Rectal smooth muscle tissue (tissue), 1 donor: ENCODE measurements around the gene MCTP1.

Experiments used
- H3K27ac ChIP-seq: one replicate; pipeline ENCODE4 v1.7.0; 2013; ENCODE audit warnings: low read depth, low read length, inconsistent platforms
- H3K27me3 ChIP-seq: one replicate; pipeline ENCODE4 v1.7.0; 2013; ENCODE audit warnings: low read length; ENCODE audit not compliant: control insufficient read depth, insufficient read depth
- H3K36me3 ChIP-seq: one replicate; pipeline ENCODE4 v1.7.0; 2013; ENCODE audit warnings: low read length; ENCODE audit not compliant: control insufficient read depth, insufficient read depth
- H3K4me1 ChIP-seq: one replicate; pipeline ENCODE4 v1.7.0; 2013; ENCODE audit warnings: low read length; ENCODE audit not compliant: control insufficient read depth, insufficient read depth
- H3K4me3 ChIP-seq: one replicate; pipeline ENCODE4 v1.7.0; 2013; ENCODE audit warnings: low read length
- H3K9ac ChIP-seq: one replicate; pipeline ENCODE4 v1.7.0; 2013; ENCODE audit warnings: low read length

Gene MCTP1

DNA sequence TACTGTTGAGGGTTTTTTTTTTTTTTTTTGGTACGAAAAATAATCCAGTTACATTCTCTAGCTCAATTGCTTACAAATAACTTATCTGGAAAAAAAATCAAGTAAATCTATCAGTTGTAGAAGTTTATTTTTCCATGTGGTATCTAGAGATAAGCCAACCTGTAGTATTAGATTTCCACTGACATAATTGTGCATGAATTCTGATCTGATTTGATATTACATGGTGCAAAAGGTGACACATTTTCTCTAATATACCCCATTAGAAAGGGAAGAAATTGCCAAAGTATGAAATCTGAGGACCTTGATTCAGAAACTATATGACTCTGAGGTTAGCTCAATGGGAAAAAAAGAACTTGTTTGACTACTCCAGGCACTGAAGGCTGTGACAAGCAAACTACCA, 524.9 kb downstream of the MCTP1 start:
- Histone ChIP-seq H3K27ac (no peak overlapping the region), H3K27me3 (no peaks in the 10 kb centered on the region), H3K9ac (no peak overlapping the region), H3K4me1 (no peaks in the 10 kb centered on the region), H3K4me3 (no peak overlapping the region), H3K36me3 (no peaks in the 10 kb centered on the region)

GRCh38 chr5:94759022-94759421, 525.9 kb downstream of the MCTP1 start:
- Histone ChIP-seq H3K4me3 (no peak overlapping the region), H3K27me3 (no peaks in the 10 kb centered on the region), H3K4me1 (no peaks in the 10 kb centered on the region), H3K36me3 (no peaks in the 10 kb centered on the region), H3K9ac (no peak overlapping the region), H3K27ac (no peak overlapping the region)

GRCh38 chr5:94754824-94755223, 530.1 kb downstream of the MCTP1 start:
- no peak overlapping the region for H3K4me3 ChIP-seq
- no peak overlapping the region for H3K27ac ChIP-seq
- H3K4me1 ChIP-seq = no peaks in the 10 kb centered on the region
- no peaks in the 10 kb centered on the region for H3K27me3 ChIP-seq
- H3K36me3 ChIP-seq = no peaks in the 10 kb centered on the region
- H3K9ac ChIP-seq = no peak overlapping the region

DNA sequence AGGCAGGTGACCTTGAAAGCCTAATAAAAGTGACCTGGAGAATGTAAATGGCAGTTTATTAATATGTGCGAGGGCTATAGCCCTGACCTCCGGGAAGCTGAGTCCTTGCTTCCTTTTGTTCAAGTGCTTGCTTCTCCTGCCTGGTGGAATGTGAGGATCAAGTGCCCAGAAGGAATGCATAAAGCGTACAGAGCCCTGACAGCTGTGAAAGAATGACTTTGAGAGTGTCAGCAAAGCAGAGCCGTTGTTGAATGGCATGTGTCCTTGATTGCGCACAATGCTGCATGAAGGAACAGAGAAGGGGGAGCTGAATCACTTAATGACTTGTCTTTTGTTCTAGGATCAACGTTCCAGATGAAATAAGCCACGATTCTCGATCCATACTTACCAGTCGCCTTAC, 533.4 kb downstream of the MCTP1 start:
- H3K4me1 ChIP-seq = no peaks in the 10 kb centered on the region
- H3K27me3 ChIP-seq = no peaks in the 10 kb centered on the region
- H3K9ac ChIP-seq = no peak overlapping the region
- H3K4me3 ChIP-seq = no peak overlapping the region
- no peak overlapping the region for H3K27ac ChIP-seq
- no peaks in the 10 kb centered on the region for H3K36me3 ChIP-seq

DNA sequence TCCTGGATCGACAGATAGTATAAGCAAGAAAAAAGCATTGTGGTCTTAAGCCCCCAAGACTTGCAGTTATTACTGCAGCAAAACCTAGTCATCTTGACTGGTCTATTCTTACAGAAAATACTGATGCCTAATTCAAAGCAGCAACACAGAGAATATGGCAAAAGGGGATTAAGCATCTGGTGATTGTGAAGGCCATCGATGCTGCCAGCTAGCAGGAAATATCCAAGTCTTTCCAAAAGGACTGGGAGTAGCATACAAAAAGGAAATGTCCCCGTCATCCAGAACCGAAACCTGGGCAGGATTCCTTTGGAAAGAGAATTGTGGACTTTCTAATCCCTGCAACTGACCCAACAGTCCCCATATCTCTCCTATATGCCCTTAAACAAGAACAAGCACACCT, 534.2 kb downstream of the MCTP1 start:
- Histone ChIP-seq H3K27ac (no peak overlapping the region), H3K36me3 (no peaks in the 10 kb centered on the region), H3K4me1 (no peaks in the 10 kb centered on the region), H3K27me3 (no peaks in the 10 kb centered on the region), H3K4me3 (no peak overlapping the region), H3K9ac (no peak overlapping the region)

DNA sequence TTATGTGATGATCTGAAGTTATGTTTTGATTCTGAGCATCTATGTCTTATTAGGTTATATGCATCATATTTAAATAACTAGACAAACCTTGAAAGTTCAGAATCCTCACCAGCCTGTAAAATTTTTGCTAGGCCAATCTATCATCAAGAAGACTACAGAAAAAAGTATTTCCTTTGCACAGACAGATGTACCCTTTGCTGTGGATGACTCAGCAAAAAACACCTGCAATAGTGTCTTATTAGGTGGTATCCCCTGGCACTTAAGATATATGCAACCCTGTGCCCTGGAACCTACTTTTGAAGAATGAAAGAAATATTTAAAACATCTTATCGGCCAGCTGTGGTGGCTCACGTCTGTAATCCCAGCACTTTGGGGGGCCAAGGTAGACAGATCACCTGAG, 535.9 kb downstream of the MCTP1 start:
- Histone ChIP-seq H3K36me3 (no peaks in the 10 kb centered on the region), H3K27me3 (no peaks in the 10 kb centered on the region), H3K4me3 (no peak overlapping the region), H3K4me1 (no peaks in the 10 kb centered on the region), H3K27ac (no peak overlapping the region), H3K9ac (no peak overlapping the region)

DNA sequence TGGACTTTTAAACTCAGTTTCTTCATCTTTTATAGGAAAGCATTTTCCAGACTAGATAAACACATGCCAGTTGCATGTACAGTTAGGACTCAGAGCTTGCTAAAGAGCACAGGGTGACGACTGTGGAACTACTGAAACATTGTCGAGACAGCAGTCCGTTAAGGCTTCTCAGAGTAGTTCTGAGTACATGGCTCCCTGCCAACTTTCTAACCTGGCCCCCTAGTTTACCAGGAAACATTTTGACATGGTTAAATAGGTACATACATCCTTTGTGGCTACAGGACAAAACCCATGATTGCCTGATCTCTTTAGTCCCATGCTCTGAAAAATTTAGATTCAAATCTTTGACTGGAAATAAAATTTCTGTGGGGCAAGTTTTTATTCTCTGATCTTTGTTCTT, 536.7 kb downstream of the MCTP1 start:
- no peaks in the 10 kb centered on the region for H3K4me1 ChIP-seq
- no peaks in the 10 kb centered on the region for H3K27me3 ChIP-seq
- no peak overlapping the region for H3K9ac ChIP-seq
- no peak overlapping the region for H3K4me3 ChIP-seq
- no peaks in the 10 kb centered on the region for H3K36me3 ChIP-seq
- no peak overlapping the region for H3K27ac ChIP-seq

DNA sequence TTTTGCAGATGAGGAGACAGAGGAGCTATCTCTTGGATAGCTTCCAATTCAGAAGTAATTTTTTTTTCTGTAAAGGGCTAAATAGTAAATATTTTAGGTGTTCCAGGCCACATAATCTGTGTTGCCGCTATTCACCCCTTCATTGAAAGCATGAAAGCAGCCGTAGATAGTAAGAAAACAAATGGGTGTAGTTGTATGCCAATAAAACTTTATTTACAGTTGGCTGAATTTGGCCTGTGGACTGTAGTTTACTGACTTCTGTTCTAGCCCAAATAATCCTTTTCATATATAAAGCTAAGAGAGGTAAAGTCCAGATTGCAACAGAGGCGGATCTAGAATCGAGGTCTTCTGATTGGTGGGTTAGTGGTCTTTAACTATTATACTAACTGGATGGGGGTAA, 537.5 kb downstream of the MCTP1 start:
- Histone ChIP-seq H3K27me3 (no peaks in the 10 kb centered on the region), H3K4me1 (no peaks in the 10 kb centered on the region), H3K27ac (no peak overlapping the region), H3K36me3 (no peaks in the 10 kb centered on the region), H3K4me3 (no peak overlapping the region), H3K9ac (no peak overlapping the region)

DNA sequence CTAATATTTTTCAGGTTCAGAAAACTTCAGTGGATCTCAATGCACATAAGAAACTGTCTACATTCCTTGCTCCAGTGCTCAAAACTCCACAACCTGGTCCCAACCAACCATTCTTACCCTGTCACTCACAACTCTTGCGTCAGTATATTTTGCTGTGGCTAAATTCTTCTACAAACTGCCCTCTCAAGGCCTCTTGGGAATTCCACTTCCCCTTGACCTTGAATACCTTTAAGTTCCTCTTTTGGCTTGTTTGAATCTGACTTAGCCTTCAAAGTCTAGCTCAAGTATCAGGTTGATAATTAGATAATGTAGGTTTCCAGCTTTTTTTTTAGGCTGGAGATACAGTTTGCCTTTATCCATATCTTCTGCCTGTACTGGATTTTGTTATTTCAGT, 538.2 kb downstream of the MCTP1 start:
- H3K36me3 ChIP-seq = no peaks in the 10 kb centered on the region
- no peak overlapping the region for H3K27ac ChIP-seq
- no peaks in the 10 kb centered on the region for H3K27me3 ChIP-seq
- no peaks in the 10 kb centered on the region for H3K4me1 ChIP-seq
- H3K4me3 ChIP-seq = no peak overlapping the region
- H3K9ac ChIP-seq = no peak overlapping the region

GRCh38 chr5:94745786-94746730, 538.8 kb downstream of the MCTP1 start:
- no peaks in the 10 kb centered on the region for H3K4me1 ChIP-seq
- H3K9ac ChIP-seq = no peak overlapping the region
- H3K36me3 ChIP-seq = no peaks in the 10 kb centered on the region
- H3K27me3 ChIP-seq = no peaks in the 10 kb centered on the region
- H3K27ac ChIP-seq = no peak overlapping the region
- no peak overlapping the region for H3K4me3 ChIP-seq

DNA sequence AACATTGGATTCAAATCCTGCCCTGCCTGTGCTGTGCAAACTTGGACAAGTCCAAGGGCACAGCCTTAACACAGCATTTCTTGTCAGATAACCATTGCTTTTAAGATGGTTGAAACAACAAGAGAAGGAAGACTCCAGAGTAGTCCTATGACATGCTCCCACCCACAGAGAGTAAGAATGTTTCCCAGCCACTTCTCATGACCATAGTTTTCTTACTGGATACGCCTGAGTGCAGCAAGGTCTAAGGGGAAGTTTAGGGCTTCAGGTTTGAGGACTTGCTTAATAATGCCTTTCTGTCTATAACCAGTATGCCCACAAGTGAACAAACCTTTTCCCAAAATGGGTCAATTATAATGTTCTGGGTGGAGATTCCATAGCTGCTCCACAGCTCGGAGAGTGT, 540.0 kb downstream of the MCTP1 start:
- H3K27ac ChIP-seq = no peak overlapping the region
- H3K27me3 ChIP-seq = no peaks in the 10 kb centered on the region
- H3K4me1 ChIP-seq = no peaks in the 10 kb centered on the region
- H3K9ac ChIP-seq = no peak overlapping the region
- no peak overlapping the region for H3K4me3 ChIP-seq
- H3K36me3 ChIP-seq = no peaks in the 10 kb centered on the region

GRCh38 chr5:94742852-94743251, 542.0 kb downstream of the MCTP1 start:
- H3K4me3 ChIP-seq = no peak overlapping the region
- H3K4me1 ChIP-seq = no peaks in the 10 kb centered on the region
- no peak overlapping the region for H3K27ac ChIP-seq
- no peaks in the 10 kb centered on the region for H3K36me3 ChIP-seq
- no peaks in the 10 kb centered on the region for H3K27me3 ChIP-seq
- H3K9ac ChIP-seq = no peak overlapping the region

- no peaks in the 10 kb centered on the region for H3K4me1 ChIP-seq
- no peak overlapping the region for H3K4me3 ChIP-seq
- no peaks in the 10 kb centered on the region for H3K36me3 ChIP-seq
- no peak overlapping the region for H3K27ac ChIP-seq
- H3K27me3 ChIP-seq = no peaks in the 10 kb centered on the region
- no peak overlapping the region for H3K9ac ChIP-seq
These were observed 544.6 kb downstream of the MCTP1 start for GRCh38 chr5:94740286-94740685.
